Measurements from ENCODE around the gene TRIM42.

Gene TRIM42

DNA sequence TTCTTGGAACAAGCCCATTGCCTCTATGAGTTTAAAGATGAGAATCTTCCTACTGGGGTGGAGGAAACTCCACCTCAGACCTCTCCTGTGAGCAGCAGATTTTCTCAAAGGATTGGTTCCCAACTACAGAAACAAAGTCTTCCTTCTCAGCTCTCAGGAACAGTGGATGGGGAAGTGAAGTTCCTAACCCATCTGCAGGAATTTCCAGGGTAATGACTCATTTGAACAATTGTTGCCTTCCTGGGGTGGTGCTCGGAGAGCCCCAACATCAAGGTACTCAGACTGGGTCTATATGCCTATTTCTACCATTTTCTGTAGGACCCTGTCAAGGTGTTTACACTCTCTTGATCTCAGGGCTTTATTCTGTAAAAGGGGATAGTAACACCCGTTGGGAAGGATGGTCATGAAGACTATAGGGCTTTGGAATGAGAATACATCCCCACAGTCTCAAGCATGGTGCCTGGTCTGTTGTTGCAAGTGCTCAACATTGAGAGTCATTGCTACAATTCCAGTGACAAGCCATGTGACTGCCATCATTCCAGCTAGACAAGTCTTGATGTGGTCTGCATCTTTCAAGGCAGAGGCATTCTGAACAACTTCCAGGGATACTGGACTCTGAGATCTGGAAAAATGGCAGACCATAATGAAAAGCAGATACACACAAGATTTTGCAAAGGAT lies 33.0 kb downstream of the TRIM42 start:
- no peak for TF ChIP-seq PPARA (CRISPR knock-in tag; IDR thresholded peaks at IDR 0.05; ENCODE audit: borderline replicate concordance)
- TF ChIP-seq, protein P1, sequence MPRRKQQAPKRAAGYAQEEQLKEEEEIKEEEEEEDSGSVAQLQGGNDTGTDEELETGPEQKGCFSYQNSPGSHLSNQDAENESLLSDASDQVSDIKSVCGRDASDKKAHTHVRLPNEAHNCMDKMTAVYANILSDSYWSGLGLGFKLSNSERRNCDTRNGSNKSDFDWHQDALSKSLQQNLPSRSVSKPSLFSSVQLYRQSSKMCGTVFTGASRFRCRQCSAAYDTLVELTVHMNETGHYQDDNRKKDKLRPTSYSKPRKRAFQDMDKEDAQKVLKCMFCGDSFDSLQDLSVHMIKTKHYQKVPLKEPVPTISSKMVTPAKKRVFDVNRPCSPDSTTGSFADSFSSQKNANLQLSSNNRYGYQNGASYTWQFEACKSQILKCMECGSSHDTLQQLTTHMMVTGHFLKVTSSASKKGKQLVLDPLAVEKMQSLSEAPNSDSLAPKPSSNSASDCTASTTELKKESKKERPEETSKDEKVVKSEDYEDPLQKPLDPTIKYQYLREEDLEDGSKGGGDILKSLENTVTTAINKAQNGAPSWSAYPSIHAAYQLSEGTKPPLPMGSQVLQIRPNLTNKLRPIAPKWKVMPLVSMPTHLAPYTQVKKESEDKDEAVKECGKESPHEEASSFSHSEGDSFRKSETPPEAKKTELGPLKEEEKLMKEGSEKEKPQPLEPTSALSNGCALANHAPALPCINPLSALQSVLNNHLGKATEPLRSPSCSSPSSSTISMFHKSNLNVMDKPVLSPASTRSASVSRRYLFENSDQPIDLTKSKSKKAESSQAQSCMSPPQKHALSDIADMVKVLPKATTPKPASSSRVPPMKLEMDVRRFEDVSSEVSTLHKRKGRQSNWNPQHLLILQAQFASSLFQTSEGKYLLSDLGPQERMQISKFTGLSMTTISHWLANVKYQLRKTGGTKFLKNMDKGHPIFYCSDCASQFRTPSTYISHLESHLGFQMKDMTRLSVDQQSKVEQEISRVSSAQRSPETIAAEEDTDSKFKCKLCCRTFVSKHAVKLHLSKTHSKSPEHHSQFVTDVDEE (CRISPR knock-in tag; IDR thresholded peaks at IDR 0.05), result no peak
- no peak for TF ChIP-seq ESRRG (CRISPR knock-in tag; IDR thresholded peaks at IDR 0.05)
- TF ChIP-seq ISL1 (CRISPR knock-in tag; IDR thresholded peaks at IDR 0.05), result no peak
- TF ChIP-seq, protein P2, sequence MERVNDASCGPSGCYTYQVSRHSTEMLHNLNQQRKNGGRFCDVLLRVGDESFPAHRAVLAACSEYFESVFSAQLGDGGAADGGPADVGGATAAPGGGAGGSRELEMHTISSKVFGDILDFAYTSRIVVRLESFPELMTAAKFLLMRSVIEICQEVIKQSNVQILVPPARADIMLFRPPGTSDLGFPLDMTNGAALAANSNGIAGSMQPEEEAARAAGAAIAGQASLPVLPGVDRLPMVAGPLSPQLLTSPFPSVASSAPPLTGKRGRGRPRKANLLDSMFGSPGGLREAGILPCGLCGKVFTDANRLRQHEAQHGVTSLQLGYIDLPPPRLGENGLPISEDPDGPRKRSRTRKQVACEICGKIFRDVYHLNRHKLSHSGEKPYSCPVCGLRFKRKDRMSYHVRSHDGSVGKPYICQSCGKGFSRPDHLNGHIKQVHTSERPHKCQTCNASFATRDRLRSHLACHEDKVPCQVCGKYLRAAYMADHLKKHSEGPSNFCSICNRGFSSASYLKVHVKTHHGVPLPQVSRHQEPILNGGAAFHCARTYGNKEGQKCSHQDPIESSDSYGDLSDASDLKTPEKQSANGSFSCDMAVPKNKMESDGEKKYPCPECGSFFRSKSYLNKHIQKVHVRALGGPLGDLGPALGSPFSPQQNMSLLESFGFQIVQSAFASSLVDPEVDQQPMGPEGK (CRISPR knock-in tag; IDR thresholded peaks at IDR 0.05; ENCODE audit: borderline replicate concordance), result no peak
- TF ChIP-seq ZC3H10 (CRISPR knock-in tag; IDR thresholded peaks at IDR 0.05), result no peak
- no peak for TF ChIP-seq BACH2 (CRISPR knock-in tag; IDR thresholded peaks at IDR 0.05; ENCODE audit: borderline replicate concordance)
- ATAC-seq, result no peak

DNA sequence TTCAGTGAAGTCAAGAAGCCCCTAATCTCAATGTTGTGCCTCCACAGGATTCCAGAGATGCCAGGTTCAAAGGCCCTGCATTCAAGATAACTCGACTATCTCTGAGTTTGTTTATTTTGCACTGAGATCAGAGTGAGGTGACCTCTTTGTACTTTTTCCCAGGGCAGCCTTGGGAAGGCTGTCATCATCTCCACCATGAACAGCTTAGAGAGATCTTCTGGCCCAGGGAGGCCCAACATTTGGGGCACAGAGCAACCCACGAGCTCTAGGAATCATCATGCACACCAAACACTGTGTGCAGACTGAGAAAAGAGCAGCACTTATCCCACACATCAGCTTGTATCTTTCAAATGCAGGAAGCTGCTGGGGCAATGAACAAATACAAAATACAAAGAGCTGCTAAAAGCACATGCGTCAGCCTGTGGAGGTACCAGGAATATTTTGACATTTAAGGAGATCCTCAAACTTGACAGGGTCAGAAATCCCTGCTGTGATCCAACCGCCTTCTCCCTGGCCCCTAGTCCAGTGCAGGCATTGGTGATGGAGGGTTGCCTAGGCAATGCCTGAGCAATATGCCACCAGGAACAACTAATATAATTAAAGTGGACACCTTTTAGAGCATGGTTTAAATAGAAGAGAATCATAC lies 33.6 kb downstream of the TRIM42 start:
- no peak for ATAC-seq
- no peak for TF ChIP-seq OSR1 (CRISPR knock-in tag; IDR thresholded peaks at IDR 0.05)
- TF ChIP-seq ZFP3 (CRISPR knock-in tag; IDR thresholded peaks at IDR 0.05), result no peak
- TF ChIP-seq, protein P2 (CRISPR knock-in tag; IDR thresholded peaks at IDR 0.05; ENCODE audit: borderline replicate concordance), result no peak
- TF ChIP-seq ZNF70 (CRISPR knock-in tag; IDR thresholded peaks at IDR 0.05), result no peak
- no peak for TF ChIP-seq ZC3H10 (CRISPR knock-in tag; IDR thresholded peaks at IDR 0.05)
- no peak for TF ChIP-seq ISL1 (CRISPR knock-in tag; IDR thresholded peaks at IDR 0.05)
- TF ChIP-seq, protein P3, sequence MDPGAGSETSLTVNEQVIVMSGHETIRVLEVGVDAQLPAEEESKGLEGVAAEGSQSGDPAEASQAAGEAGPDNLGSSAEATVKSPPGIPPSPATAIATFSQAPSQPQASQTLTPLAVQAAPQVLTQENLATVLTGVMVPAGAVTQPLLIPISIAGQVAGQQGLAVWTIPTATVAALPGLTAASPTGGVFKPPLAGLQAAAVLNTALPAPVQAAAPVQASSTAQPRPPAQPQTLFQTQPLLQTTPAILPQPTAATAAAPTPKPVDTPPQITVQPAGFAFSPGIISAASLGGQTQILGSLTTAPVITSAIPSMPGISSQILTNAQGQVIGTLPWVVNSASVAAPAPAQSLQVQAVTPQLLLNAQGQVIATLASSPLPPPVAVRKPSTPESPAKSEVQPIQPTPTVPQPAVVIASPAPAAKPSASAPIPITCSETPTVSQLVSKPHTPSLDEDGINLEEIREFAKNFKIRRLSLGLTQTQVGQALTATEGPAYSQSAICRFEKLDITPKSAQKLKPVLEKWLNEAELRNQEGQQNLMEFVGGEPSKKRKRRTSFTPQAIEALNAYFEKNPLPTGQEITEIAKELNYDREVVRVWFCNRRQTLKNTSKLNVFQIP (CRISPR knock-in tag; IDR thresholded peaks at IDR 0.05; ENCODE audit: borderline replicate concordance, low read depth), result no peak
- TF ChIP-seq PPARA (CRISPR knock-in tag; IDR thresholded peaks at IDR 0.05; ENCODE audit: borderline replicate concordance), result no peak
- TF ChIP-seq, protein P4, sequence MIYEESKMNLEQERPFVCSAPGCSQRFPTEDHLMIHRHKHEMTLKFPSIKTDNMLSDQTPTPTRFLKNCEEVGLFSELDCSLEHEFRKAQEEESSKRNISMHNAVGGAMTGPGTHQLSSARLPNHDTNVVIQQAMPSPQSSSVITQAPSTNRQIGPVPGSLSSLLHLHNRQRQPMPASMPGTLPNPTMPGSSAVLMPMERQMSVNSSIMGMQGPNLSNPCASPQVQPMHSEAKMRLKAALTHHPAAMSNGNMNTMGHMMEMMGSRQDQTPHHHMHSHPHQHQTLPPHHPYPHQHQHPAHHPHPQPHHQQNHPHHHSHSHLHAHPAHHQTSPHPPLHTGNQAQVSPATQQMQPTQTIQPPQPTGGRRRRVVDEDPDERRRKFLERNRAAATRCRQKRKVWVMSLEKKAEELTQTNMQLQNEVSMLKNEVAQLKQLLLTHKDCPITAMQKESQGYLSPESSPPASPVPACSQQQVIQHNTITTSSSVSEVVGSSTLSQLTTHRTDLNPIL (CRISPR knock-in tag; IDR thresholded peaks at IDR 0.05; ENCODE audit: low read depth), result no peak
- TF ChIP-seq RARB (CRISPR knock-in tag; IDR thresholded peaks at IDR 0.05), result no peak
- TF ChIP-seq CSDC2 (CRISPR knock-in tag; IDR thresholded peaks at IDR 0.05), result no peak
- no peak for TF ChIP-seq ZNF565 (CRISPR knock-in tag; conservative IDR thresholded peaks at IDR 0.05; ENCODE audit: low read depth)
- no peak for TF ChIP-seq ZNF8 (CRISPR knock-in tag; IDR thresholded peaks at IDR 0.05)
- TF ChIP-seq TCF4 (CRISPR knock-in tag; IDR thresholded peaks at IDR 0.05; ENCODE audit: borderline replicate concordance), result no peak
- TF ChIP-seq GLIS3 (CRISPR knock-in tag; IDR thresholded peaks at IDR 0.05), result no peak
- TF ChIP-seq ESRRG (CRISPR knock-in tag; IDR thresholded peaks at IDR 0.05), result no peak
- TF ChIP-seq, protein P1 (CRISPR knock-in tag; IDR thresholded peaks at IDR 0.05), result no peak
- TF ChIP-seq BACH2 (CRISPR knock-in tag; IDR thresholded peaks at IDR 0.05; ENCODE audit: borderline replicate concordance), result no peak

Data from SK-N-SH treated with all-trans-retinoic acid at 6 μM for 48 hours (cell line).